A549 (cell line): ENCODE results near the gene BCAS3. TPM values are rescaled to one million over a fixed set of nuclear protein-coding genes. Genes with fewer than 3 reads are reported as not detected.

Experiments
- ATAC-seq, 2 experiments: fragments of 200-7000 bp in 1 of 2; fragments of >200 bp in 1 of 2; cut with Nextera tagmentation in 1 of 2; cut with Tn5 transposase in 1 of 2; 3 replicates each; pipeline versions ENCODE4 v1.8.0 to v1.9.1; 2018 to 2020; ENCODE audit warnings: mild to moderate bottlenecking in 1 of 2, moderate library complexity in 1 of 2
- CTCF ChIA-PET: fragments of 300-600 bp; sonication (Branson Sonifier 250); formaldehyde crosslinking; extraction: SDS; loops from one replicate; lab custom pipeline; 2021; ENCODE audit warnings: antibody characterized with exemption, inconsistent platforms; lab: Yijun Ruan, JAX
- POLR2A ChIA-PET: fragments of 350-600 bp; formaldehyde crosslinking; extraction: SDS; loops from one replicate; lab custom pipeline; 2021; ENCODE audit warnings: antibody characterized with exemption, inconsistent platforms; lab: Yijun Ruan, JAX
- DNase-seq, 2 experiments: peaks; one replicate each; pipeline versions ENCODE4 v3.0.0 to v3.0.0-alpha.2; 2011 to 2016; ENCODE audit warnings: low read depth in 1 of 2, low spot score in 1 of 2
- FAIRE-seq: peaks from 2 replicates; lab custom pipeline; 2011; peaks lifted over from hg19 to GRCh38; lab: Jason Lieb, UNC
- H3K27ac ChIP-seq, 2 experiments: fragments of >200 bp; sonication (Bioruptor Twin); formaldehyde crosslinking; 3 replicates each; pipeline ENCODE4 v1.5.1; 2016 to 2017
- H3K4me1 ChIP-seq: fragments of >200 bp; sonication (Bioruptor Twin); formaldehyde crosslinking; 3 replicates; pipeline ENCODE4 v1.6.1; 2016
- H3K4me2 ChIP-seq: fragments of >200 bp; sonication (Bioruptor Twin); formaldehyde crosslinking; 3 replicates; pipeline ENCODE4 v1.6.1; 2016
- H3K4me3 ChIP-seq: fragments of >200 bp; sonication (Bioruptor Twin); formaldehyde crosslinking; 3 replicates; pipeline ENCODE4 v1.5.1; 2016
- H3K9me3 ChIP-seq: fragments of >200 bp; sonication (Bioruptor Twin); formaldehyde crosslinking; 3 replicates; pipeline ENCODE4 v1.6.1; 2016
- BHLHE40 ChIP-seq: IDR thresholded peaks from 2 replicates; pipeline ENCODE4 v1.6.1; 2012; ENCODE audit warnings: low read depth, low read length, inconsistent platforms
- EHMT2 ChIP-seq: fragments of 200-600 bp; sonication (generic); IDR thresholded peaks from 2 replicates; pipeline ENCODE4 v1.6.1; 2016; ENCODE audit warnings: antibody characterized with exemption, low read depth, mild to moderate bottlenecking, moderate library complexity
- ESRRA ChIP-seq: fragments of 150-350 bp; IDR thresholded peaks from 2 replicates; pipeline ENCODE4 v1.6.1; 2014; ENCODE audit warnings: mild to moderate bottlenecking, low read length, borderline replicate concordance
- FOSL2 ChIP-seq, 2 experiments: fragments of 450-650 bp in 1 of 2; fragments of >200 bp in 1 of 2; sonication (Bioruptor Twin) in 1 of 2; formaldehyde crosslinking; IDR thresholded peaks; 2 replicates each; pipeline versions ENCODE4 v1.5.0 to v1.6.1; 2016 to 2020; ENCODE audit warnings: mild to moderate bottlenecking in 1 of 2, moderate library complexity in 1 of 2
- FOXS1 ChIP-seq: fragments of 250-450 bp; sonication (Bioruptor Pico); IDR thresholded peaks from 2 replicates; pipeline ENCODE4 v1.5.0; 2020; ENCODE audit warnings: mild to moderate bottlenecking, moderate library complexity
- GATA3 ChIP-seq: IDR thresholded peaks from 2 replicates; pipeline ENCODE4 v1.6.1; 2012; ENCODE audit warnings: borderline replicate concordance
- HOXA7 ChIP-seq: fragments of 250-450 bp; sonication (Bioruptor Pico); IDR thresholded peaks from 2 replicates; pipeline ENCODE4 v1.5.0; 2020; ENCODE audit warnings: mild to moderate bottlenecking, moderate library complexity
- JUN ChIP-seq, 2 experiments: fragments of >200 bp; sonication (Bioruptor Twin); formaldehyde crosslinking; IDR thresholded peaks; 2 replicates in 1 of 2; 3 replicates in 1 of 2; pipeline ENCODE4 v1.6.1; 2016 to 2017
- KDM1A ChIP-seq: fragments of 200-600 bp; sonication (generic); IDR thresholded peaks from 2 replicates; pipeline ENCODE4 v1.6.1; 2016; ENCODE audit warnings: low read depth, mild to moderate bottlenecking
- MAFK ChIP-seq: fragments of 450-650 bp; IDR thresholded peaks from 2 replicates; pipeline ENCODE4 v1.6.1; 2014; ENCODE audit not compliant: partially characterized antibody
- MAZ ChIP-seq: fragments of 150-350 bp; IDR thresholded peaks from 2 replicates; pipeline ENCODE4 v1.6.1; 2014; ENCODE audit warnings: antibody characterized with exemption, low read depth, low read length, borderline replicate concordance
- MYC ChIP-seq: IDR thresholded peaks from 2 replicates; pipeline ENCODE4 v1.6.1; 2012; ENCODE audit warnings: mild to moderate bottlenecking, inconsistent platforms, low read length, improper control_type of control experiment, borderline replicate concordance
- NR3C1 ChIP-seq: fragments of >200 bp; sonication (Bioruptor Twin); formaldehyde crosslinking; IDR thresholded peaks from 3 replicates; pipeline ENCODE4 v1.6.1; 2017
- POLR2AphosphoS2 ChIP-seq: conservative IDR thresholded peaks from 2 replicates; pipeline ENCODE4 v1.6.1; 2012; ENCODE audit warnings: low read length, improper control_type of control experiment, inconsistent platforms
- RCOR1 ChIP-seq: fragments of 150-350 bp; IDR thresholded peaks from 2 replicates; pipeline ENCODE4 v1.6.1; 2014; ENCODE audit warnings: antibody characterized with exemption, low read length, low read depth
- SREBF2 ChIP-seq: fragments of 450-650 bp; IDR thresholded peaks from 2 replicates; pipeline ENCODE4 v1.6.1; 2014; ENCODE audit warnings: mild to moderate bottlenecking, moderate library complexity
- TP53 ChIP-seq: fragments of 250-450 bp; sonication (Bioruptor Pico); IDR thresholded peaks from 2 replicates; pipeline ENCODE4 v1.5.0; 2021; ENCODE audit warnings: mild to moderate bottlenecking, moderate library complexity
- ZC3H11A ChIP-seq: fragments of 450-650 bp; IDR thresholded peaks from 2 replicates; pipeline ENCODE4 v1.6.1; 2014; ENCODE audit warnings: antibody characterized with exemption, mild to moderate bottlenecking
- ZNF302 ChIP-seq: fragments of 250-450 bp; sonication (Bioruptor Pico); IDR thresholded peaks from 2 replicates; pipeline ENCODE4 v1.9.0; 2021; ENCODE audit warnings: inconsistent platforms, mild to moderate bottlenecking, moderate library complexity
- WGBS: methylation state at CpG from one replicate; pipeline ENCODE4 v1.1.6; 2017; ENCODE audit errors: missing lambda C conversion rate; 5-methylcytosine and 5-hydroxymethylcytosine counted together
- polyA plus RNA-seq, 4 experiments: library from polyadenylated mRNA; depleted of rRNA in 3 of 4; stranded (reverse); fragments of >200 nt; fragmentation: RNase III in 1 of 4; extraction: RNeasy Plus Mini Kit Qiagen cat#74134 plus additional on column Dnase treatment in 1 of 4; gene quantifications; 2 replicates in 3 of 4; 3 replicates in 1 of 4; pipeline ENCODE4 v1.2.3, GENCODE V29; 2011 to 2017
- TF ChIP-seq, protein P1 (sequence below): fragments of >200 bp; sonication (Bioruptor Twin); formaldehyde crosslinking; IDR thresholded peaks from 3 replicates; pipeline ENCODE4 v1.5.1; 2016
- TF ChIP-seq, protein P2 (sequence below): fragments of >200 bp; sonication (Bioruptor Twin); formaldehyde crosslinking; IDR thresholded peaks from 2 replicates; pipeline ENCODE4 v1.6.1; 2016
- TF ChIP-seq, protein P3 (sequence below): IDR thresholded peaks from 2 replicates; pipeline ENCODE4 v1.6.1; 2012
- TF ChIP-seq, protein P4 (sequence below): fragments of 150-350 bp; IDR thresholded peaks from 2 replicates; pipeline ENCODE4 v1.6.1; 2014; ENCODE audit warnings: low read depth, mild to moderate bottlenecking, low read length
- TF ChIP-seq, protein P5 (sequence below): fragments of 450-650 bp; IDR thresholded peaks from 2 replicates; pipeline ENCODE4 v1.6.1; 2014; ENCODE audit warnings: antibody characterized with exemption
- TF ChIP-seq, protein P6 (sequence below): IDR thresholded peaks from 2 replicates; pipeline ENCODE4 v1.6.1; 2012

BCAS3 gene
- polyA plus RNA-seq, 2 of the 4 experiments (the other 2 are of a cell fraction) = 14.7 to 43.4 TPM

DNA sequence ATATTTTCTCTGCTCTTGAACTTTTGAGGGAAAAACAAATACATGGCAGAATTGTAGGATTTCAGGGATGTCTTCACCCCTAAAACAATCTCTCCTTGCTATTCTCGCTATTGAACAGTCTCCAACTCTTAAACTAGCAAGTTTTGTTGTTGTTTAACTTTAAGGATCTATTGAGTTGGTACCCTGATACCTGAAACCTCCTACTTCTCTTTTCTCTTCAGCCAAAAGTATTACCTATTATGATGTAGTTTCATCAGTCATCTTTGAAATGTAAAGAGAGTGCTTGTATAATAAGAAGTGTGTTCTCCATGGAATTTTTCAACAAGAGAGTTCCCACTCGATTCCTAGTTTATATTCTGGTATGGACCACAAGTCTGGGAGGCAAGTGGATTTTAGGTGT, 510.4 kb downstream of the BCAS3 start:
- 71% methylated on average over 2 of the region's 2 CpGs for WGBS
- Histone ChIP-seq H3K4me1 (no peaks in the 10 kb centered on the region), H3K4me2 (no peak overlapping the region), H3K4me3 (no peak overlapping the region), H3K27ac (no peak overlapping the region), H3K9me3 (peaks cover 7% of the 10 kb centered on the region; the same call in 1 of the 3 replicates)
- TF ChIP-seq TP53 (CRISPR knock-in tag) (no peak), MAFK (no peak), FOXS1 (CRISPR knock-in tag) (no peak), POLR2AphosphoS2 (no peak), ZC3H11A (no peak), EHMT2 (no peak), HOXA7 (CRISPR knock-in tag) (no peak), NR3C1 (no peak), JUN (IDR thresholded peaks at IDR 0.05) (no peak), SREBF2 (no peak), BHLHE40 (no peak)
- TF ChIP-seq, protein P1, sequence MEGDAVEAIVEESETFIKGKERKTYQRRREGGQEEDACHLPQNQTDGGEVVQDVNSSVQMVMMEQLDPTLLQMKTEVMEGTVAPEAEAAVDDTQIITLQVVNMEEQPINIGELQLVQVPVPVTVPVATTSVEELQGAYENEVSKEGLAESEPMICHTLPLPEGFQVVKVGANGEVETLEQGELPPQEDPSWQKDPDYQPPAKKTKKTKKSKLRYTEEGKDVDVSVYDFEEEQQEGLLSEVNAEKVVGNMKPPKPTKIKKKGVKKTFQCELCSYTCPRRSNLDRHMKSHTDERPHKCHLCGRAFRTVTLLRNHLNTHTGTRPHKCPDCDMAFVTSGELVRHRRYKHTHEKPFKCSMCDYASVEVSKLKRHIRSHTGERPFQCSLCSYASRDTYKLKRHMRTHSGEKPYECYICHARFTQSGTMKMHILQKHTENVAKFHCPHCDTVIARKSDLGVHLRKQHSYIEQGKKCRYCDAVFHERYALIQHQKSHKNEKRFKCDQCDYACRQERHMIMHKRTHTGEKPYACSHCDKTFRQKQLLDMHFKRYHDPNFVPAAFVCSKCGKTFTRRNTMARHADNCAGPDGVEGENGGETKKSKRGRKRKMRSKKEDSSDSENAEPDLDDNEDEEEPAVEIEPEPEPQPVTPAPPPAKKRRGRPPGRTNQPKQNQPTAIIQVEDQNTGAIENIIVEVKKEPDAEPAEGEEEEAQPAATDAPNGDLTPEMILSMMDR = no peak
- ChIA-PET POLR2A (no interaction called here), CTCF (interaction anchor here (0.8 to 2.5 kb wide), 5 partner anchors 10 to 203 kb away, joined by 3 to 5 read pairs (median 4); no protein-coding TSS in a partner anchor)
- ATAC-seq (no peak), DNase-seq (no peak), FAIRE-seq (no peak)

DNA sequence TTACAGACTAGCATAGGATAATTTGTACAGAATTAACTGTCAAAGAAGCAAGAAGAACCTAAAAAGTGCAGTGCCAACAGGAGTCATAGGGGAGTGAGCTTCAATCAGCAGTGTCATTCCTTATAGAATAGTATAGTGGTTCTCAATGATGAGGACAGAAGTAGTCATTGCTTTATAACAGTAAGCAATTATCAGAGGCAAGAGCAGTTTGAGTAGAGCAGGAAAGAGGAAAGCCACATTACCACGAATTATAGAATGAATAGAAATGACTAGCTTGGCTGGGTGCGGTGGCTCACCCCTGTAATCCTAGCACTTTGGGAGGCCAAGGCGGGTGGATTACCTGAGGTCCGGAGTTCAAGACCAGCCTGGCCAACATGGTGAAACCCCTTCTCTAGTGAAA, 512.3 kb downstream of the BCAS3 start:
- POLR2A ChIA-PET = interaction anchor here (0.9 kb wide), 1 partner anchor 11 kb away, joined by 3 read pairs; no protein-coding TSS in a partner anchor
- H3K4me3 ChIP-seq = no peak overlapping the region
- DNase-seq (no peak), FAIRE-seq (no peak), ATAC-seq (no peak)
- peaks cover 7% of the 10 kb centered on the region; the same call in 1 of the 3 replicates for H3K9me3 ChIP-seq
- no peaks in the 10 kb centered on the region for H3K4me1 ChIP-seq
- no peak overlapping the region for H3K4me2 ChIP-seq
- WGBS = 94% methylated on average over 4 of the region's 4 CpGs
- H3K27ac ChIP-seq = no peak overlapping the region
- TF ChIP-seq GATA3 (no peak), POLR2AphosphoS2 (no peak), MAZ (no peak), KDM1A (no peak), ESRRA (no peak), RCOR1 (no peak), NR3C1 (no peak), FOSL2 (IDR thresholded peaks at IDR 0.05) (no peak), FOSL2 (CRISPR knock-in tag; IDR thresholded peaks at IDR 0.05) (no peak), ZNF302 (CRISPR knock-in tag) (no peak), MYC (no peak), BHLHE40 (no peak)
- TF ChIP-seq, protein P2, sequence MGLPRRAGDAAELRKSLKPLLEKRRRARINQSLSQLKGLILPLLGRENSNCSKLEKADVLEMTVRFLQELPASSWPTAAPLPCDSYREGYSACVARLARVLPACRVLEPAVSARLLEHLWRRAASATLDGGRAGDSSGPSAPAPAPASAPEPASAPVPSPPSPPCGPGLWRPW = no peak
- TF ChIP-seq, protein P3, sequence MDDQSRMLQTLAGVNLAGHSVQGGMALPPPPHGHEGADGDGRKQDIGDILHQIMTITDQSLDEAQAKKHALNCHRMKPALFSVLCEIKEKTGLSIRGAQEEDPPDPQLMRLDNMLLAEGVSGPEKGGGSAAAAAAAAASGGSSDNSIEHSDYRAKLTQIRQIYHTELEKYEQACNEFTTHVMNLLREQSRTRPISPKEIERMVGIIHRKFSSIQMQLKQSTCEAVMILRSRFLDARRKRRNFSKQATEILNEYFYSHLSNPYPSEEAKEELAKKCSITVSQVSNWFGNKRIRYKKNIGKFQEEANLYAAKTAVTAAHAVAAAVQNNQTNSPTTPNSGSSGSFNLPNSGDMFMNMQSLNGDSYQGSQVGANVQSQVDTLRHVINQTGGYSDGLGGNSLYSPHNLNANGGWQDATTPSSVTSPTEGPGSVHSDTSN = no peak
- TF ChIP-seq, protein P4, sequence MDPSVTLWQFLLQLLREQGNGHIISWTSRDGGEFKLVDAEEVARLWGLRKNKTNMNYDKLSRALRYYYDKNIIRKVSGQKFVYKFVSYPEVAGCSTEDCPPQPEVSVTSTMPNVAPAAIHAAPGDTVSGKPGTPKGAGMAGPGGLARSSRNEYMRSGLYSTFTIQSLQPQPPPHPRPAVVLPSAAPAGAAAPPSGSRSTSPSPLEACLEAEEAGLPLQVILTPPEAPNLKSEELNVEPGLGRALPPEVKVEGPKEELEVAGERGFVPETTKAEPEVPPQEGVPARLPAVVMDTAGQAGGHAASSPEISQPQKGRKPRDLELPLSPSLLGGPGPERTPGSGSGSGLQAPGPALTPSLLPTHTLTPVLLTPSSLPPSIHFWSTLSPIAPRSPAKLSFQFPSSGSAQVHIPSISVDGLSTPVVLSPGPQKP = no peak
- TF ChIP-seq, protein P5, sequence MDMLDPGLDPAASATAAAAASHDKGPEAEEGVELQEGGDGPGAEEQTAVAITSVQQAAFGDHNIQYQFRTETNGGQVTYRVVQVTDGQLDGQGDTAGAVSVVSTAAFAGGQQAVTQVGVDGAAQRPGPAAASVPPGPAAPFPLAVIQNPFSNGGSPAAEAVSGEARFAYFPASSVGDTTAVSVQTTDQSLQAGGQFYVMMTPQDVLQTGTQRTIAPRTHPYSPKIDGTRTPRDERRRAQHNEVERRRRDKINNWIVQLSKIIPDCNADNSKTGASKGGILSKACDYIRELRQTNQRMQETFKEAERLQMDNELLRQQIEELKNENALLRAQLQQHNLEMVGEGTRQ = no peak
- TF ChIP-seq, protein P6, sequence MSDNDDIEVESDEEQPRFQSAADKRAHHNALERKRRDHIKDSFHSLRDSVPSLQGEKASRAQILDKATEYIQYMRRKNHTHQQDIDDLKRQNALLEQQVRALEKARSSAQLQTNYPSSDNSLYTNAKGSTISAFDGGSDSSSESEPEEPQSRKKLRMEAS = no peak
- CTCF ChIA-PET = interaction anchor here (0.8 to 2.0 kb wide), 6 partner anchors 14 to 197 kb away, joined by 3 to 5 read pairs (median 4); no protein-coding TSS in a partner anchor
